GM11168 (cell line): ENCODE data around the gene PCSK5.
"Not testable (repeated sequence)": the region's sequence is repeated elsewhere in the genome, so short reads cannot be mapped to it uniquely, and the experiment has no call there.

Experiments
- in situ Hi-C: fragments of 300-500 bp; cut with MboI; formaldehyde crosslinking; loops from one replicate; pipeline ENCODE4 v1.12.0; 2022; ENCODE audit warnings: low sequenced_read_pairs; ENCODE audit not compliant: unreplicated experiment

PCSK5 gene

DNA sequence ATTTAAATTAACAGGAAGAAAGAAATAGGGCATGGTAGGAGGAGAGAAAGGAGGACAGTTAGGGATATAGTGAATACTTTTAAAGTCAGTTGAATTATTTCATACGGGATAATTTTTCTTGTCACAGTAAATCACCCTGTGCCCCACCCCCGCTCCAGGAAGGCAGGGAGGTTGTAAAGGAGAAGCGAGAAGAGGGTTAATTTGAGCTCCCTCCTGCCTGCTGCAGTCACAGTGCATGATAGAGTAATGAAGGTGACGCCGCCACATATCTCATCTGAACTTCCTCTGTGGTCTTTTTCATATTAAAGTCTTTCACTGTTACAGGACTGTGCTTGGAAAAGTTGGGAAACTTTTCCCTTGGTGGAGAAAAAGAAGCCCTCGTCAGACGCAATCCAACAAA lies 896 bp upstream of the PCSK5 start:
- in situ Hi-C loops = no loop called here

GRCh38 chr9:75889977-75890471 lies 449 bp upstream of the PCSK5 start:
- in situ Hi-C loops = no loop called here

GRCh38 chr9:75891277-75891741 lies 836 bp downstream of the PCSK5 start:
- in situ Hi-C loops = no loop called here

- in situ Hi-C loops = no loop called here
These were observed 1.3 kb downstream of the PCSK5 start for GRCh38 chr9:75891771-75892215.

- in situ Hi-C loops = no loop called here
These were observed 1.9 kb downstream of the PCSK5 start for GRCh38 chr9:75892216-75892911.

GRCh38 chr9:75893106-75893505 lies 2.6 kb downstream of the PCSK5 start:
- in situ Hi-C loops = no loop called here

- in situ Hi-C loops = no loop called here
These were observed 4.1 kb downstream of the PCSK5 start for GRCh38 chr9:75894566-75894965.

- in situ Hi-C loops = no loop called here
These were observed 4.6 kb downstream of the PCSK5 start for GRCh38 chr9:75895112-75895511.

DNA sequence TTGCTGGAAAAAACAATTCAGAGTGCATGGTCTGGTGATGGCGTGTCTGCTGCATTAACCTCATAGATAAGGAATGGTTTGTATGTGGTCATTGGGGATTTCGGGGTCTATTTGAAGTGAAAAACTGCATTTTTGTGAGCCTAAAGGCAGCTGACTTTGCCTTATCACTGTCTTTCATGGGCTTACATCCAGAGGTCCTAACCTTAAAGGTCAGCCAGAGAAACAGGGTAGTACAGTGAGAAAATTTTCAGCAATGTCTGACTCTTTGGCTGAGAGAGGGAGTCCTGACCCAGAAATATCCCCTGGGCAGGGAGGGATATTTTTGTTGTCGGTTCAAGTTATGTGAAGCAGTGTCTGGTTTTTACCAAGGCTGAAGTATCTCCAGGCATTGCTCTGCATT lies 5.7 kb downstream of the PCSK5 start:
- in situ Hi-C loops = no loop called here

GRCh38 chr9:75900893-75901524 lies 10.5 kb downstream of the PCSK5 start:
- in situ Hi-C loops = not testable (repeated sequence)

DNA sequence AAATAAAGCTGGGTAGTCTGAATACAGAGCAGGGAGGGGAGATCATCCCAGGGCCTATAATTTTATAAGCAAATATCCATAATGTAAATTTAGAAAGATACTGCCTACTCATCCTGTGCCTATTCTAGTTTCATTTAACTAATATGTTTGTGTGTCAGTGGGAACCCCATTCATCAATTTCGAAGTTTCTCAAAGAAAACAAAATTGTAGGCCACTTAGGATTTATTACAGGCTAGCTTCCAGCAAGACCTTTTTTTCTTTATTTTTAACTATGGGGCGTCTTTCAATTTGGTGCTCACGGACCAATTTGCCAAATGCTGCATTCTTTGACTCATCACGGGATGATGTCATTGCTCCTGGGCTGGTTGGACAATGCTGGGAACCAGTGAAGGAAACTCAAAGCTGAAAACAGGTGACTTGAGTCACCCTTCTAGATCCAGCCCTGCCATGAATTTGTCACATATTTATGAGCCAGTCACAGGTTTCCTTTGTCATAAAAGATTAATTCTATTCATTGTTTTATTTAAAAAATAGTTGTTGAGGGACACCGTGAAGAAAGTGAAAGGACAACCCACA lies 13.4 kb downstream of the PCSK5 start:
- in situ Hi-C loops = no loop called here

DNA sequence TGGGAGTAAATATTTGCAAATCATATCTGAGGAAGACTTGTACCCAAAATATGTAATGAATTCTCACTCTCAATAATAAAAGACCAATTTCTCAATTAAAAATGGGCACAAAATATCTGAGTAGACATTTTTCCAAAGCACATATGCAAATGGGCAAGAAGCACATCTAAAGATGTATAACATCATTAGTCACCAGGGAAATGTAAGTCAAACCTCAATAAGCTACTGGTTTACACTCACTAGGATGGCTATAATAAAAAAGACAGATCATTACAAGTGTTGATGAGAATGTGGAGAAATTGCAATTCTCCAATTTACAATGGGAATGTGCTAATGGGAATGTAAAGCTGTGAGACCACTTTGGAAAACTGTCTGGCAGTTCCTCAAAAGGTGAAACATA lies 13.9 kb downstream of the PCSK5 start:
- in situ Hi-C loops = no loop called here

DNA sequence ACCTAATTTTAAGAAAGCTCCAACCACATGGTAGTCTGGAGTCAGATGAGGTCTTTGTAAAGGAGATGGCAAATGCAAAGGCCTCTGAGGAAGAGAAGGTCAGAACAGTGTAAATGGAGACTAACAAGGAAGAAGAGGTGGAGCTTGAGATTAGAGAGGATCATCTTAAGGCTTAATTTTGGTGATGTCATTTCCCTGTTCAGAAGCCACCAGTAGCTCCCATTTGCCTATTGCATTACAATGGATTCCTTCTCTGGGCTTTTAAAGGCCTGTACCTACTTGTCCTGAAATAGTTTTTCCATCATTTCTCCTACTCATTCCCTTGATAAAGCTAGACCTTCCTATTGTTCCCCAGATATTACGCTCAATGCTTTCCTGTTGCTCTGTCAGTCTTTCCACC lies 16.1 kb downstream of the PCSK5 start:
- in situ Hi-C loops = no loop called here

DNA sequence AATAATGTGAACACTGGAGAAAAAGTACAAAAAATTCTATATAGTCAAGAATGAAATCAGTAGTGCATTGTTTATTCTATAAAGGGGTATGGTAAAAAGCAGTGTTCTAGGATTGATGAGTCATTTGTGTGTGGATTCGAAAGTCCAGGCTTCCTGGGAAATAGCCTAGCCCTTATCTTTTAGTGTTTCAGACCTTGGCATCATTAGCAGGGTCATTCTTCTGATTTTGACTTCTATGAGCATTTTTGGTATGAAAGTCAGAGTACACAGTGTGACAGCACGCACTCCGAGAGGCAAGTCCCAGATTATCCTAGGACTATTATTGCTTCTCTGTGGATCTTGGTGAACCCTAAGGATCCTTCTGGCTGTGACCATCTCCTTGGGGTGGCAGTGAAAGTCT lies 16.9 kb downstream of the PCSK5 start:
- in situ Hi-C loops = no loop called here

- in situ Hi-C loops = no loop called here
These were observed 17.4 kb downstream of the PCSK5 start for GRCh38 chr9:75907923-75908322.

GRCh38 chr9:75909776-75910175 lies 19.3 kb downstream of the PCSK5 start:
- in situ Hi-C loops = no loop called here

GRCh38 chr9:75910731-75911130 lies 20.3 kb downstream of the PCSK5 start:
- in situ Hi-C loops = no loop called here

DNA sequence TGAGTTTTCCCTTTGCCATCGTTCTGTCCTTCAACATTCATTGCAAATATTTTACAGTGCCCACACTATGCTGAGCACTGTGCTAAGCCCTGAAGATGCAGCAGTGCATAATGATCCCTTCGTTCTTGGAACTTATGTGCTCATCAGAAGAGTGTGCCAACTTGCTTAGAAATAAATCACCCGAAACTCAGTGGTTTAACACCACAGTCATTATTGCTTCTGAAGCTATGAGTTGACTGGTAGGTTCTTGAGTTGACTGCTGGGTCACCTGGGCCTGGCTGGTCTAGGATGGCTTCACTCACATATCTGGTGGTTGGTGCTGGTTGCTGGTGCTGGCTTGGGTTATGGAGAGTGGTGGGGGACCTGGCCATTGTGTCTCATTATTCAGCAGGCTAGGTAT lies 20.9 kb downstream of the PCSK5 start:
- in situ Hi-C loops = no loop called here

- in situ Hi-C loops = no loop called here
These were observed 22.5 kb downstream of the PCSK5 start for GRCh38 chr9:75912951-75913350.

DNA sequence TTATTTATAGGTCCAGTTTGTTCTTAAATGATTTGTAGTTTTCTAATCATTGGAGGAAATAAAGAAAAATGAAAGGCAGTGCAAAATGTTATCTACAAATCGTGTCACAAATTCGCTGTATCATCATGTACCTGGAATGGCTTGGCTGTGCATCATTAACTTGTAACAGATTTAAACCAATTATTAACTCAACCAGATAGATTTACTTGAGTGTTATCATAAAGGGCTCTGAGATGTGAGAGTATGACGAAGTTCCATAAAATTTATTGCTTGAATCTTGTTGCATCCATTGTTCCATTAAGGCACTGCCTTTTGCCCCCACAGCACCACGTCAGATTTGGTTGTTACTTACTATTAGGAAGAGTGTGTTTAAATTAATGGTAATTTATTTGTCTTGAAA lies 23.5 kb downstream of the PCSK5 start:
- in situ Hi-C loops = no loop called here

GRCh38 chr9:75914883-75915452 lies 24.5 kb downstream of the PCSK5 start:
- in situ Hi-C loops = no loop called here
